Embryonic facial prominence (tissue), 1 donor: Measurements from ENCODE around the gene PSRC1.
A peak's percentile ranks its signal among the peaks of the same experiment; 100 is the strongest.
"Not testable (repeated sequence)": the region's sequence is repeated elsewhere in the genome, so short reads cannot be mapped to it uniquely, and the experiment has no call there.

Source experiments
- DNase-seq: peaks from one replicate; pipeline ENCODE4 v3.0.0-alpha.2; 2016; ENCODE audit errors: extremely low spot score

PSRC1 gene

GRCh38 chr1:109282952-109283747 lies at the start of gene PSRC1:
TSS of gene PSRC1 (minus strand) at chr1:109283145.
- peak; percentile 93 for DNase-seq

- no peak for DNase-seq
These were observed 48.2 kb upstream of the PSRC1 start for GRCh38 chr1:109331113-109331512.

- no peak for DNase-seq
These were observed 44.3 kb upstream of the PSRC1 start for GRCh38 chr1:109327285-109327684.

DNA sequence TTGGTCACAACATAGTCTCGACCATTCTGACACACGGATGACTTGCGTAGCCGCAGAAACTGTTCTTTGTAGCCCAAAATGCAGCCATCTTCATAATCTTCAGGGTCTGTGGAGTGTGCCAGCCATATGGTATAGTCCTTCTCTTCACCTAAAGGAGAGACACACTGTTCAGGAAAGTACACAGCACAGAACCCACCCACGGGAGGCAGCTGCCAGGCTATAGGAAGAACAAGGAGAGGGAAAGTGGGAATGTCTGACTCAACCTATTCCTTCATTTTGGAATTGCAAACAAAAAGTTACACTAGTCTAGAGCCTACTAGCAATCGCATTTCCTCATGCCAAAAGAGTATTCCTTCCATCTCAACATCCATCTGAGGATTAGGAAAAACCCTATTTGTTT lies 40.0 kb upstream of the PSRC1 start:
- DNase-seq, result no peak

DNA sequence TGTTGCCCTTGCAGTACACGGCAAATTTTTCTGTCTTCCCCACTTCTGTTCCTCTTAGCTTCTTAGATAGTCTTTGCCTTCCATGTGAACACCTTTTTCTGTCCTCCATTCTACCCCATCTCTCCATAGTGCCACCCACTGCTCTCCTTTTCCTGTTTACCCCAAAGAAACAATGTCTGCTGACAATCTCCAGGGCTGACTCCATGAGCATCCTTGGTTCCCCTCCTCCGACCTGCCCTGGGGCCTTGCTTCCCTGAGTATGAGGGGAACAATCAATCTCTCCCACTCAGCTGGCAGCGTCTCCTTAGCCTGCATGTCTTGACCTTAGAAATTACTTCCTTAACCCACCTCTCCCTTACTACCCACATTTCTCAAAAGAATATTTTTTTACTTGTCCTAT lies 36.2 kb upstream of the PSRC1 start:
- DNase-seq, result no peak

DNA sequence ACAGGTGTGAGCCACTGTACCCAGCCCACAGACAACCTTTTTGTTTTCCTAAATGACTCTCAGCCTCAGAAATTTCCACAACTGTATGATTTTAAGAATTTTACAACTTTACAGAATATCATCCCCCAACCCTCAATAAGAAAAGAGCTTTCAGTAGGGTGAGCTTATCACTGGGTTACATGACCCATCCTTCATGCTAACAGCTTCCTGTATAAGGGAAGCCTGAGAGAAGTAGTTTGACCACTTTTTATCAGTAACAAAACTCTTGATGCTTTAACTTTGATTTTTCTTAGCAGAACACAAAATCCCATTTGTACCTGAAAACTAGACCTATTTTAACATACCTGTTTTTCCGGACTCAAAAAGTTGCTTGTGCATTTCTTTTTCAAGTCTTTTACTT lies 33.6 kb upstream of the PSRC1 start:
- no peak for DNase-seq

DNA sequence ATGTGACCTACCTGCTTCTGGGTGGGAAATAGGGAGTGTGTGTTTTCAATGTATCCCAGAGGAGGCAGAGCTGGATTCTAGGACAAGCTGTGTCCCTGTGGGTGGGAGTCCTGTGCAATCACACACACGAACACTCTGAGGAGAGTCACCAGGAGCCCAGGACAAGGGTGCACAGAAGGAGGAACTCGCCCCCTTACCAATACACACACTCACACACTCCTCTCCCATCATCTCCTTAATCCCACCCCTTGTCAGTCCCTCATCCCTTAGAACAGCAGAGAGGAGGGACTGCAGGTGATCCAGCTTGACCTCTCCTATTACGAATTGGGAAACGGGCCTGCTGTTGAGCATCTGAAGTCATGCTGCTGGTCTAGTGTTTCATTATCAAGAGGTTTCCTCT lies 32.3 kb upstream of the PSRC1 start:
- DNase-seq, result no peak

DNA sequence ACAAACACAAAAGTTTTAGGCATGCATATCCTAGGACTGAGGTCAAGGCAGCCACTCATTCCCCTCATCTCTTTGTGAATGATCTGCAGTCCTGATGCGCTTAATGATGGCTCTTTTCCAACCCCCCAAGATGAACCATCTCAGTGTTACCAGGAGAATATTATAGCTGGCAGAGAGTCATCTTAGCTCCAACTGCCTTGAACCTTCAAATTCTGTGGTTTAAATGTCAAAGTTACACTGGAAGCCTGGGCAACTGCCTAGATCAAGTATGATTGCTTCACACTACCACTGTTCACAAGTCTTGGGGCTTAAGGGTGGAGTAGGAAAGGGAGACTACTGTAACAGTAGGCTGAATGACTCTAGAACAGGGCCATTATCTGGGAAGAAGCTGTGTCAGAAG lies 31.9 kb upstream of the PSRC1 start:
- DNase-seq, result no peak

GRCh38 chr1:109312978-109313775 lies 30.2 kb upstream of the PSRC1 start:
- no peak for DNase-seq

GRCh38 chr1:109312246-109312645 lies 29.3 kb upstream of the PSRC1 start:
- no peak for DNase-seq

DNA sequence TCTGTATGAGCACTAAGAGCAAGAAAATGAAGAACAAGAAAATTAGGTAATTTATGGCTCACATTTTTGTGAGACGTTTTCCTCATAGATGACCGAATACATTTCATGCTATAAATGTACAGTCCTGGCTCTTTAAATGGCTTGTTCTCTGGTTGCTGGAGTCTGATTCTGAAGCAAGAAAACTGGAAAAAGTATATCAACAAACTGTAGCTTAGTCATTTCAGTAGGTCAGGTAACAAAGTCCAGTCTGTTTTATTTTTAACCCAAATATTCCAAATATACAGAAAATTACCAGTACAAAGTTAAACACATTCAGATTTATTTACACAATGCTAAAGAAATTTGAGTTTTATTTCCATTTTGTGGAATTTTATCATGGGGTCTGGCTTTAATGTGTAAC lies 26.4 kb upstream of the PSRC1 start:
- DNase-seq, result no peak

DNA sequence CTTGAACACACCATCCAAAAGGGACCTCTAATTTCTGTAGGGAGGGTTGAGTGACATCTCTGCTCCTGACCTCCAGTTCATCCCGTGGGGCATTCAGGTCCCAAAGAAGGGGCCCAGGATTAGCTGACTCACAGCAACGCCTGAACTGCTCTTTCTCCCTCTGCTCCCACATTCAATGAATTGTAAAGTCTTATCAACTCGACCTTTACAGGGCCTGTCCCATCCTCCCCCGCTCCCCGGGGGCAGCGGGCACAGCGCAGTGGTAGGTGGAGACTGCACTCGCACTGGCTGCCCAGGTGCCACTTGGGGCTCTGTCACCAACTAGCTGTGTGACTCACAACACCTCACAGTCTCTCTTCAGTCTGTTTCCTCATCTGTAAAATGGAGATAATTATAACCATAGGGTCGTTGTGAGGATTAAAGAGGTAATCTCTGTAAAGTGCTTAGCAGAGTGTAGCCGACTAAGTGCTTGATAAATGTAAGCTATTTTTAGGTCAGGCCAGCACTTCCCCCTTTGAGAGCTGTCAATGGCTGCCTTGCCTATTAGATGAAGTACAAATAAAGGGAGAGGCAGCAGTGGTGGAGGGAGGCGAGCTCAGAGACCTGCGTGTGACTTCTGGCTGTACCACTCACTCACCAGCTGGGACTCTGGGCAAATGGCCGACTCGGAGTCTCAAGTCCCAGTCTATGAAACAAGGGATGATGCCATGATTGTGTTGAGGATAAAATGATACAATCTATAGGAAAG lies 24.5 kb upstream of the PSRC1 start:
- DNase-seq, result no peak

- DNase-seq, result no peak
These were observed 23.9 kb upstream of the PSRC1 start, which contains the start of gene MYBPHL for GRCh38 chr1:109306832-109307273. TSS of gene MYBPHL (minus strand) at chr1:109307011. CDS start at chr1:109306991, 20 bp downstream.

DNA sequence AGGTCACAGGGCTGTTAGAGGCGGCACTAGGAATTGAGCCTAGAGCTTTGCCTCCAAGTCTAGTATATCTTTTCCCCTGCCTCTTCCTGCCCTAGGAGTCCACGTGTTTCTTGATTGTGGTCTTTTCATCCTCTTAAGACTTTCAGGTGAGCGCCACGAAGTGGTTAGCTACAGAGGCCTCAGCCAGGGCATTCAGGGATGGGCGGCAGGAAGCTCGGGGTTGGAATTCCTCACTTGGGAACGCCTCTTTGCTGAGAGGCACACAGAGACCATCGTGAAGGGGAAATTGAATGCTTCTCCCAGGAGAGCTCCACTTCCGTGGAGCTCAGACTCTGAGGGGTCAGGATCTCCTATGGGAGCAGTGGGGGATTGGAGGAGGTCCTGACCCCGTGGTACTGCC lies 23.0 kb upstream of the PSRC1 start:
- not testable (repeated sequence) for DNase-seq

- no peak for DNase-seq
These were observed 21.4 kb upstream of the PSRC1 start for GRCh38 chr1:109304226-109304920.

DNA sequence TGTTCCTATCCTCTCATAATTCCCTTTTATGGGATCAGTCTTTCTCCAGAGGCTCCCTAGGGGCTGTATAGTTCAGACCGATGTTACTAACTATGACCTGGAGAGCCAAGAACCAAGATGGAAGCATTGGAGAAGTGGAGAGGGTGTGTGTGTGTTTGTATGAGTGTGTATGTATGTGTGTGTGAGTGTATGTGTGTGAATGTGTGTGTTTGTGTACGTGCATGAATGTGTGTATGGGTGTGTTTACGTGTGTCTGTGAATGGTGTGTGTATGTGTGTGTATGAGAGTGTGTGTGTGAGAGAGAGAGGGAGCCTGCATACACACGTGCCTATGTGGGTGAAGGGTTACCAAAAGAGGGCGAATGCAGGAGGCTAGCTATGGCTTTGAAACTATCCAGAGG lies 18.9 kb upstream of the PSRC1 start:
- no peak for DNase-seq

DNA sequence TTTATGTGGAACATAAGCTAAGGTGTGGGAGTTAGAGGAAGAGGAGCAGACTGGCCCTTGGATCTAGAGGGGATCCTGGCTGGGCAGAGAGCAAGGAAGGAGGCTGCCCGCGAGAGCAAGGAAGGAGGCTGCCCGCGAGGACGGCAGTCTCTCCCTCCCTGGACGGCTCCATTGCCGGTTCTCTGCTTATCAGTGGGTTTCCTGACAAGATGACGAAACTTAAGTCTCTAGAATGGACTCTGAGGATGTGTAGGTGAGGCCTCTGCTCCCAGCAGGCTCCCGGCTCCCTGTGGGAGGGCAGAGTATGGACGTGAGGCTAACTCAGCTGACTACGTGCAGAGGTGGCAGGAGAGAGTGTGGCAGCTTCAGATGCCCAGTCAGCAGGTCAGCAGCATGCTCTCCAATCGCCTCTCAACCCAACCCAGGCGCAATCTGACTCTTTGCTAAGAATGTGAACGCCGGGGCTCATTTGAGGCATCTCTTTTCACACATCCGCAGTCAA lies 17.8 kb upstream of the PSRC1 start:
- no peak for DNase-seq

DNA sequence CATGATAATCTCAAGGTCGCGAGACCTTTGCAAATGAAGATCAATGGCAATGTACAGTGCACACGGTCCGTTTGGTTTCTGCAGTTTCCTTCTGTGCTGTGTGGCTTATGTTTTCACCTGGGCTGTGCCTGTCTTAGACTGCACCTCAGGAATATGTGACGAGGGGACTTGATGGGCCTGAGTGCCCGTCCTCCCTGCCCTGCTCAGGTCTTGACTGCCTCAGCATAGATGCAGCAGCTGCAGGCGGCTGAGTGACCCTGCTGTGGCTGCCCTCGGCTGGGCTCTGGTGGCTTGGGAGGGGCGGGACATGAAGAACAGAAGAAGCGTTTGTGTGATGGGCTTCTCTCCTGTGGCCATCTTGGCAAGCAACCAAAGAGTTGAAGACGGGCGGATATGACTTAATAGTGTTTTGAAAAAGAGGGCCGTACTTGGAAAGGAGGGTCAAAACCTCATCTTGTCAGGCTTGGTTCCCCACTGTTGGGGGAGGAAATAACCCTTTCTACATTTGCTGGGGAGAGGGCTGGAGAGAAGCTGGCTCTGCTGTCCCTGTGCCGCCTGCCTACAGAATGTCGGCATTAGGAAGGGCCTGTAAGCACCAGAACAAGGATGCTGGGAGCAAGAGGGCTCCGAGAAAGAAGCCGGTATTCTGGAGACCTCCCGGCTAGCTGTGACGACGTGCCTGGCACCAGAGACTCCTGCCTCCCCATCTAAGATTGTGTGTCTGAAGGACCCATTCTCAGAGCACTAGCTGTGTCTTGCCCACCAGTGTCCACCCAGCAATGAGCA lies 16.8 kb upstream of the PSRC1 start:
- DNase-seq, result no peak

DNA sequence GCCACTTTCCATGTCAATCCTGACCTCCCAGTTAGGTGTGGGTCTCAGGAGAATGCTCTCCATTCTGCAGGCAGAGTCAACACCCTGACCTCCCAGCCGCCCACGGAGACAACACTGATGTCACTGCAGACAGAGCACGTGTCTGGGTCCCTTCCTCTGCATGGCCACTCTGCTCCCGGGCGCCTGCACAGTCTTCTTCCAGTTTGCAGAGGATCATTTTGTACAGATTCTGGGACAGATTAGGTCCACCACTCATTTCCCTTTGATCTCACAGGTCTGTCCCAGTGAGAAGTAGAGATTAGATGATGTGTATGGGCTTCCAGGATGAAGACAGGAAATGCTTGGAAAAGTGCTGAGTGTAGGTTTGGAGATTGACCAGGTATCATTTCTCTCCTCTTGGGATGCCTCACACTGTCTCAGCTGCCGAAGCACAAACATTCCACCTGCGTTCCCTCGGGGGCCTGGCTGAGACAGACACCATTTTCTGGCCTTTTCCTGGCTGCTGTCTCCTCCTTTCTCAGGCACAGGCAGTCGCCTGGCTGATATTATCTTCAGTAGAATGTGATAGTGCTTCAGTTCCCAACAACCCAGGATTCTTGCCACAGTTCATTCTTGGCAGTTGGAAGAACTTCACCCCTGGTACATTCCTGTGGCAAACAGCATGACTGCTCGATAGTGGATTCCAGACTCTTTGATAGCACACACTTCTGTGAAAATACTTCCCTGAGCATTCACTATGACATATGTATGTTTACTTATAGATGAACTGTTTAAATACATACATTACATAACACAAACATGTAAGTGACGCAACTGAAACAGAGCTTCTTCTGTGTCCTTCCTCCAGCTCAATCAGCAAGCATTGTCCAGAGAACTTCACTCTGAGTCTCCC lies 16.0 kb upstream of the PSRC1 start:
- no peak for DNase-seq

- no peak for DNase-seq
These were observed 13.8 kb upstream of the PSRC1 start for GRCh38 chr1:109296782-109297181.
